ENCODE data around the gene SLC25A52. TPM values are rescaled to one million over a fixed set of nuclear protein-coding genes. Genes with fewer than 3 reads are reported as not detected.
"Not testable (repeated sequence)": the region's sequence is repeated elsewhere in the genome, so short reads cannot be mapped to it uniquely, and the experiment has no call there.

SLC25A52 gene
- total and polyA plus RNA-seq, 2 donors (not counting 3 experiments of a cell fraction or from before 2014, with no cell fraction given): 0.06 TPM; not detected in 1

DNA sequence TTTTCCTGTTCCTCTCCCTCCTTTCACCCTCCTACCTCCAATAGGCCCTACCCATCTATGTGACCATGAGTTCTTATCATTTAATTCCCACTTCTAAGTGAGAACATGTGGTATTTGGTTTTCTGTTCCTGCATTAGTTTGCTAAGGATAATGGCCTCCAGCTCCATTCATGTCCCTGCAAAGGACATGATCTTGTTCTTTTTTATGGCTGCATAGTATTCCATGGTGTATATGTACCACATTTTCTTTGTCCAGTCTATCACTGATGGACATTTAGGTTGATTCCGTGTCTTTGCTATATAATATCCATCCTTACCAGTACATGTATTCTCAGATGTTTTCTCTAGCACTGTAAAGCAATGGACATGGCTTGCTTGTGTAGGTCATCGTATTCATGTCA, 31.5 kb downstream of the SLC25A52 start:
- dilution Hi-C loops (cut with MboI; ENCODE audit: extremely low pct_ligation_motif_present, low sequenced_read_pairs); H2AFZ ChIP-seq (ENCODE audit: low read depth, low read length); DNase-seq (ENCODE audit: low read depth, low spot score); BruUV-seq (replicated peaks); FAIRE-seq; H3K4me2 ChIP-seq (ENCODE audit: insufficient read depth, low read length); H3K9ac ChIP-seq (replicated peaks; ENCODE audit: extremely low read depth, insufficient read depth, low read length); CTCF ChIA-PET; intact Hi-C loops (cut with micrococcal nuclease); H4K20me1 ChIP-seq (replicated peaks; ENCODE audit: control insufficient read depth, extremely low read depth, insufficient read depth, low read length); POLR2A ChIA-PET; H3K9me3 ChIP-seq (replicated peaks; ENCODE audit: control insufficient read depth, insufficient read depth, low read length); H3K79me2 ChIP-seq (ENCODE audit: control insufficient read depth, insufficient read depth, low read length); H3K9me1 ChIP-seq (replicated peaks; ENCODE audit: control insufficient read depth, extremely low read depth, insufficient read depth, low read length); H3K36me3 ChIP-seq (ENCODE audit: control insufficient read depth in 2 of 2, extremely low read depth in 1 of 2, insufficient read depth in 2 of 2, low read length in 2 of 2); H3K4me3 ChIP-seq (replicated peaks in 1 of 3; ENCODE audit: insufficient read depth in 1 of 3, low read depth in 1 of 3, low read length in 3 of 3); H3K4me1 ChIP-seq (ENCODE audit: control insufficient read depth, extremely low read depth, insufficient read depth, low read length); H3K27ac ChIP-seq (ENCODE audit: insufficient read depth, low read depth, low read length): not testable (repeated sequence)
- peaks cover 16 to 19% of the 10 kb centered on the region in 2 experiments for H3K27me3 ChIP-seq (ENCODE audit: control insufficient read depth in 2 of 2, insufficient read depth in 2 of 2, low read length in 2 of 2)

DNA sequence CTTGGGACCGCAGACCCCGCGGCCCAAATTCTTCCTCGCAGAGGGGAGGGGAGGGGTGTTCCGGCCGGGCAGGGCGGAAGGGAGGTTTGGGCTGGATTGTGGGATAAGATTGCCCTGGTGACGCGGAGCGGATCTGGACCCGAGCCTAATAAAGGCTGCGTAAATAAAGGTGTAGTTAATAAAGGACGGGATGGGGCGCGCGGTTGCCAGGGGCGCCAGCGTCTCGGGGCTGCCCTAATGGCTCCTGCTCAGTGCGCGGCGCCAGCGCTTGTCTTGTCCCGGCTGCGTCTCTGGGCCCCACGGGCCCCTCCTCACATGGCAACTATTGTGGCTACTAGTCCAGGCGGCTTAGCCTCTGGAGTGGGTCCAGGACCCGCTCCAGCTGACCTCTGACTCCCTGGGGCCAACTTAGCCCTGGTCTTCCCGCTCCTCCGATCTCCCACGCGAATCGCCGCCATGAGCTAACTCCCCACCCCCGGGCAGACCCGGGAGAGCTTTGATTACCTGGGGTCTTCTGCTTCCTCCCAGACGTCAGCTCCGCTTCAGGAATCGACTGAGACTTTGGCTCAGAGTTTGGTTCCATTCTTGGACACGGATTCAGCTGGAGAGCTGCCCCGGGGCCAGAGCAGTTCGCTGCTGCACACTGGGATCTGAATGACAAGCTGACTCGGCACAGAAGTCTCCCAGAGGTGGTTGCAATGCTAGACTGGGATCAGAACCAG, 36.5 kb downstream of the SLC25A52 start:
- no TSS peak for BruUV-seq (replicated peaks)
- no peaks in the 10 kb centered on the region for H3K9me3 ChIP-seq (replicated peaks; ENCODE audit: control insufficient read depth, insufficient read depth, low read length)
- dilution Hi-C loops (cut with MboI; ENCODE audit: extremely low pct_ligation_motif_present, low sequenced_read_pairs): no loop called here
- no peaks in the 10 kb centered on the region for H3K36me3 ChIP-seq (ENCODE audit: control insufficient read depth in 2 of 2, extremely low read depth in 1 of 2, insufficient read depth in 2 of 2, low read length in 2 of 2)
- TF ChIP-seq, protein P1, sequence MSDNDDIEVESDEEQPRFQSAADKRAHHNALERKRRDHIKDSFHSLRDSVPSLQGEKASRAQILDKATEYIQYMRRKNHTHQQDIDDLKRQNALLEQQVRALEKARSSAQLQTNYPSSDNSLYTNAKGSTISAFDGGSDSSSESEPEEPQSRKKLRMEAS (IDR thresholded peaks at IDR 0.05; ENCODE audit: insufficient read depth, insufficient read length): no peak
- TF ChIP-seq EZH2 (IDR thresholded peaks at IDR 0.05; ENCODE audit: borderline replicate concordance, low read depth, low read length, severe bottlenecking) (no peak), GATA2 (IDR thresholded peaks at IDR 0.05; ENCODE audit: insufficient read depth, insufficient read length, low read depth, low read length) (no peak), POLR2A (IDR thresholded peaks at IDR 0.05; ENCODE audit: low read depth, low read length) (no peak), POLR2AphosphoS5 (IDR thresholded peaks at IDR 0.05; ENCODE audit: insufficient read depth, low read depth, low read length) (no peak), MYC (IDR thresholded peaks at IDR 0.05; ENCODE audit: low read depth, low read length) (no peak), JUN (IDR thresholded peaks at IDR 0.05; ENCODE audit: borderline replicate concordance, insufficient read depth, insufficient read length, low read depth) (no peak), FOS (IDR thresholded peaks at IDR 0.05; ENCODE audit: borderline replicate concordance, insufficient read depth, low read length) (no peak)
- TF ChIP-seq, protein P2, sequence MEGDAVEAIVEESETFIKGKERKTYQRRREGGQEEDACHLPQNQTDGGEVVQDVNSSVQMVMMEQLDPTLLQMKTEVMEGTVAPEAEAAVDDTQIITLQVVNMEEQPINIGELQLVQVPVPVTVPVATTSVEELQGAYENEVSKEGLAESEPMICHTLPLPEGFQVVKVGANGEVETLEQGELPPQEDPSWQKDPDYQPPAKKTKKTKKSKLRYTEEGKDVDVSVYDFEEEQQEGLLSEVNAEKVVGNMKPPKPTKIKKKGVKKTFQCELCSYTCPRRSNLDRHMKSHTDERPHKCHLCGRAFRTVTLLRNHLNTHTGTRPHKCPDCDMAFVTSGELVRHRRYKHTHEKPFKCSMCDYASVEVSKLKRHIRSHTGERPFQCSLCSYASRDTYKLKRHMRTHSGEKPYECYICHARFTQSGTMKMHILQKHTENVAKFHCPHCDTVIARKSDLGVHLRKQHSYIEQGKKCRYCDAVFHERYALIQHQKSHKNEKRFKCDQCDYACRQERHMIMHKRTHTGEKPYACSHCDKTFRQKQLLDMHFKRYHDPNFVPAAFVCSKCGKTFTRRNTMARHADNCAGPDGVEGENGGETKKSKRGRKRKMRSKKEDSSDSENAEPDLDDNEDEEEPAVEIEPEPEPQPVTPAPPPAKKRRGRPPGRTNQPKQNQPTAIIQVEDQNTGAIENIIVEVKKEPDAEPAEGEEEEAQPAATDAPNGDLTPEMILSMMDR (IDR thresholded peaks at IDR 0.05; ENCODE audit: extremely low read depth in 1 of 2, insufficient read depth in 1 of 2, low read depth in 1 of 2, low read length in 2 of 2): no peak
- H3K4me3 ChIP-seq (replicated peaks in 1 of 3; ENCODE audit: insufficient read depth in 1 of 3, low read depth in 1 of 3, low read length in 3 of 3): peak overlapping the region in 2 of 3 experiments; percentile 30 to 43
- ChIA-PET CTCF (interaction anchor here (1.0 to 5.9 kb wide), 13 partner anchors 9 to 252 kb away, joined by 3 to 148 read pairs (median 4); no protein-coding TSS in a partner anchor), POLR2A (no interaction called here)
- H3K4me1 ChIP-seq (ENCODE audit: control insufficient read depth, extremely low read depth, insufficient read depth, low read length): peaks cover 2% of the 10 kb centered on the region
- H3K4me2 ChIP-seq (ENCODE audit: insufficient read depth, low read length): peak overlapping the region; percentile 62
- peak overlapping the region; percentile 68 for H2AFZ ChIP-seq (ENCODE audit: low read depth, low read length)
- H3K9me1 ChIP-seq (replicated peaks; ENCODE audit: control insufficient read depth, extremely low read depth, insufficient read depth, low read length): no peaks in the 10 kb centered on the region
- H3K9ac ChIP-seq (replicated peaks; ENCODE audit: extremely low read depth, insufficient read depth, low read length): no peak overlapping the region
- no peak for DNase-seq (ENCODE audit: low read depth, low spot score)
- H3K27ac ChIP-seq (ENCODE audit: insufficient read depth, low read depth, low read length): no peak overlapping the region
- H4K20me1 ChIP-seq (replicated peaks; ENCODE audit: control insufficient read depth, extremely low read depth, insufficient read depth, low read length): no peaks in the 10 kb centered on the region
- peaks cover 19 to 21% of the 10 kb centered on the region in 2 experiments for H3K27me3 ChIP-seq (ENCODE audit: control insufficient read depth in 2 of 2, insufficient read depth in 2 of 2, low read length in 2 of 2)
- no peaks in the 10 kb centered on the region for H3K79me2 ChIP-seq (ENCODE audit: control insufficient read depth, insufficient read depth, low read length)
- intact Hi-C loops (cut with micrococcal nuclease): loop anchor here (2.0 to 5.0 kb wide), 3 partner anchors 39 to 233 kb away; partner anchors contain the start of gene B4GALT6
- FAIRE-seq: no peak
